Measurements from ENCODE around the gene AADACL4.
"Not testable (repeated sequence)": the region's sequence is repeated elsewhere in the genome, so short reads cannot be mapped to it uniquely, and the experiment has no call there.

The AADACL4 gene

GRCh38 chr1:12630946-12631530 is 12.8 kb upstream of the AADACL4 start:
- DNase-seq: no peak

DNA sequence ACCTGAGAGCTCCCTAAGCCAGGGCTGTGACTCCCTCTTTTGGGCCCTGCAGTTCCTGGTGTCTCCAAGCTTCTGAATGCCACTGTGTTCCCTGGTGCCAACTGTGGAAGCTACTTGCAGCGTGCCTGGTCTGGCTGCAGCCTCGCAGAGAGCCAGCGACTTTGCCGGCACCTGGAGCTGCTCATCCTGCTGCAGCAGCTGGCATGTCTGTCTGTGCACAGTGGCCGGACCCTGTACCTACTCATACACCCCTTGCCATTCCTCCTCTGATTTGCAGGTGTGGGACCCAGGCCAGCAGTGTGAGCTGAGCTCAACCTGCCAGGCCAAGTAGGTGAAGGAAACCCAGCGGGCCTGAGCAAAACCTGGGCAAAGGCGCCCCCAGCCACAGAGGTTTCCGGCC is 12.3 kb upstream of the AADACL4 start:
- no peak for DNase-seq

GRCh38 chr1:12634156-12634555 is 9.7 kb upstream of the AADACL4 start:
- DNase-seq: no peak

- no peak for DNase-seq
Measured at GRCh38 chr1:12634696-12635202, 9.1 kb upstream of the AADACL4 start.

DNA sequence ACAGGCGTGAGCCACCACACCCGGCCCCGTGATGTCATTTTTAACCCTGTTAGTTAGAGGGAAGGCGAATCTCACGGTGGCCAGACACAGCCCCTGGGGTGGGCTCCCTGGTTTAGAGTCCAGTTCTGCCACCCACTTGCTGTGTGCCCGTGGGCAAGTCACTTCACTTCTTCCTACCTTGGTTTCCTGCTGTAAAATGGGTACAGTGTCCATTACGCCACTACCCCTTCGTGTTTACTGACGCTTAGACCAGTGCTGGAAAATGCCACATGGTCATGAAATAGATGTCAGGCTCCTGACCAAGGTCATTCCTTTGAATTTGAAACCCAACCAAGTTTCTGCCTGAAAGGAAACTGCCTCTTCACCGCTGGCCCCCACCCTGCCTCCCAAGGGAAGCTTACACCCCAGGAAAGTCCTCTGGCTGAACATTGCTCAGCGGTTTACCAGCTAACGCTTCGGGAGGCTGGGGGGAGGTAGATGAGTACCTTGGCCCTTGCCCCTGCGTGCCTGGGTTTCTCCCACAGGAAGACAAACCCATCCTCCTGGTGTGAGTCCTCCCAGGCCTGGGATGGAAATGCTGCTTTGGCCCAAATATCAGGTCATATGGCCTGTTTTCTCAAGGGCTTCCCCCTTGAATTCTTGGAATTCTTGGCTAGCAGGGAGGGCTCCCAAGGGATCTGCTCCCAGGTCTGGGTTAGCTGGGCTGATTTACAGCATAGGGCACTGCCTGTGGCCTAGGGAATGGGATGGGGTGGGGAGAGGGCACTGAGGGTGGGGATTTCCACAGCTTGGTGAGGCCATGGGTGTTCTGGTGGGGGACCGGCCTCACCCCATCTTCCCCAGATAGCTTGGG is 7.6 kb upstream of the AADACL4 start:
- DNase-seq: no peak

- no peak for DNase-seq
Measured at GRCh38 chr1:12637693-12638092, 6.2 kb upstream of the AADACL4 start.

DNA sequence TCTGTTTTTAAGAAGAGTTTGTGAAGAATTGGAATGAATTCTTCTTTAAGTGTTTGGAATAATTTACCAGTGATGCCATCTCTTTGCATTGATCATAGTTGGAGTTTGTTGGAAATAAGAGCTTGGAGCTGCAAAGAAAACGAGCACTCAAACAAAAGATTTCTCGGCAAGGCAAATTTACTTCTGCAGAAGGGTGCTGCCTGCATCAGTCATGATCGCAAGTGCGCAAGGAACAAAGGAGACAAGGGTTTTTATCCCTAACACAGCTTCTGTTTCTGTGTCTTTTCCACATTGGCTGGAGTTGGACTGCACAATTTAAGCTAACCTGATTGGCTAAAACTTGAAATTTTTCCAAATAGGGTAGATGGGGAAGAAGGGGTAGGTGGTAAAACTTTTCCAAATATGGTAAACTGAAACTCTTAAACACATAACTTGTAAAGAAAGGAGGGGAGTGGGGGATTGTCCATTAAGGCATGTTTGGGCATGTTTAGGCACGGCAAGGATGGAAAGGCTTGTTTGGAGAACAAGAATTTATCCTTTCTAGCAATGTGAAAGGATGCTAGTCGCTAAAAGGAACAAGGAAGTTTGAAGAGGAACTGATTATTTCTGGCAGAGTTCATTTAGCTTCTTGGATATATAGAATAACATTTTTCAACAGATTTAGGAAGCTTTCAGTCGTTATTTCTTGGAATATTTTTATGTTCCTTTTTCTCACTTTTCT is 3.5 kb upstream of the AADACL4 start:
- no peak for DNase-seq

- DNase-seq: no peak
Measured at GRCh38 chr1:12640958-12641272, 3.0 kb upstream of the AADACL4 start.

DNA sequence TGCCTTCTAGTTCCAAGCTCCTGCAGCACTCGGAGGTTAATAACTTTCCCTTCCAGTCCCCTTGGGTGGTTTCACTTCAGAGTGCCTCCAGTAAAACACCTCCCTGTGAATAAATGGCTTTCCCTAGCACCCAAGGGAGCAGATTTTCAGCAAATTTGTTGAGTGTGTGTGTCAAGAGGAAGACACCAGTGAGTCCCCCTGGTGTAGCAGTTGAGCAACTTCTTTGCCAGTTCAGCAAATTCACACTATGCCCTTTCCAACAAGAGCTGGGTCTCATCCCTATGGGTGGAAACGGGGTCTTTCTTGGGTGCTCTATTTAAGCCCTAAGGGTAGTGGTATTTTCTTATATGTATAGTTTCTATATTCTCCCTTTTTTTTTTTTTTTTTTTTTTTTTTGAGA is 806 bp upstream of the AADACL4 start:
- no peak for DNase-seq

- no peak for DNase-seq
Measured at GRCh38 chr1:12644237-12644636, 352 bp downstream of the AADACL4 start.

- no peak for DNase-seq
Measured at GRCh38 chr1:12644829-12645228, 944 bp downstream of the AADACL4 start.

DNA sequence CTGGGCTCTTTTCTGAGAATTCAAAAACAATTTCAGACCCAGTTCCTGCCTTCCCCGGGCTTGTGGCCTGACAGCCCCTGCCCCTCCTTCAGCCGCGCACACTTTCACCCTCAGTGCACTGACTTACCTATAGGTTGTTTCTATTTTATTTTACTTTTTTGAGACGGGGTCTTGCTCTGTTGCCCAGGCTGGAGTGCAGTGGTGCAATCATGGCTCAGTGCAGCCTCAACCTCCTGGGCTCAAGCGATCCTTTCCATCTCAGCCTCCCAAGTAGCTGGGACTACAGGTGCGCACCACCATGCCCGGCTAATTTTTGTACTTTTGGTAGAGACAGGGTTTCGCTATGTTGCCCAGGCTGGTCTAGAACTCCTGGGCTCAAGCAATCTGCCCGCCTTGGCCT is 1.5 kb downstream of the AADACL4 start:
- DNase-seq: not testable (repeated sequence)

- DNase-seq: no peak
Measured at GRCh38 chr1:12648741-12649140, 4.9 kb downstream of the AADACL4 start.

- no peak for DNase-seq
Measured at GRCh38 chr1:12649971-12650421, 6.1 kb downstream of the AADACL4 start.

DNA sequence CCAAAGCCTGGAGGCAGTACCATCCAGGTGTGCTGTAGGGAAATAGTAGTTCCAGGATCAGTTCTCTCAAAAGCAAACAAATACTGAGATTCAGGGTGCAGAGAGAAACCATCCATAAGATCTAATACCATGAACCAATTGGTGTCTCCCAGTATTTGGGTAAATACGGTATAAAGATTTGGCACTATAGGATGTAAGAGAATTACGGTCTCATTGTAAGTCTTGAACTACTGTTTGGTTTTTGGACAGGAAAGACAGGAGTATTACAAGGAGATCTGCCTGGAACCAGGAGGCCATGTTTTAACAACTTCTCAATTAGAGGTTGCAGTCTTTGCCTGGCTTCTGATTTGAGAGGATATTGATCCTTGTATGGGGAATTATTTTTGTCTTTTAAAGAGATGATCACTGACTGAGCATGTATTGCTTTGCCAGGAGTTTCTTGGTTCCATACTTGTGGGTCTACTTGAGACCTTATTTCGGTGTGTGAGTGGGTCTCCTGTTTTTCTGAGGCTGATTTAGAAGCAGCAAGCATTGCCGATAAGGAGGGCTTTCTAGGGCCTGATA is 10.2 kb downstream of the AADACL4 start:
- DNase-seq: no peak

GRCh38 chr1:12654657-12655056 is 10.8 kb downstream of the AADACL4 start:
- no peak for DNase-seq

GRCh38 chr1:12656575-12656974 is 12.7 kb downstream of the AADACL4 start:
- DNase-seq: no peak

- DNase-seq: no peak
Measured at GRCh38 chr1:12657060-12657884, 13.4 kb downstream of the AADACL4 start.

DNA sequence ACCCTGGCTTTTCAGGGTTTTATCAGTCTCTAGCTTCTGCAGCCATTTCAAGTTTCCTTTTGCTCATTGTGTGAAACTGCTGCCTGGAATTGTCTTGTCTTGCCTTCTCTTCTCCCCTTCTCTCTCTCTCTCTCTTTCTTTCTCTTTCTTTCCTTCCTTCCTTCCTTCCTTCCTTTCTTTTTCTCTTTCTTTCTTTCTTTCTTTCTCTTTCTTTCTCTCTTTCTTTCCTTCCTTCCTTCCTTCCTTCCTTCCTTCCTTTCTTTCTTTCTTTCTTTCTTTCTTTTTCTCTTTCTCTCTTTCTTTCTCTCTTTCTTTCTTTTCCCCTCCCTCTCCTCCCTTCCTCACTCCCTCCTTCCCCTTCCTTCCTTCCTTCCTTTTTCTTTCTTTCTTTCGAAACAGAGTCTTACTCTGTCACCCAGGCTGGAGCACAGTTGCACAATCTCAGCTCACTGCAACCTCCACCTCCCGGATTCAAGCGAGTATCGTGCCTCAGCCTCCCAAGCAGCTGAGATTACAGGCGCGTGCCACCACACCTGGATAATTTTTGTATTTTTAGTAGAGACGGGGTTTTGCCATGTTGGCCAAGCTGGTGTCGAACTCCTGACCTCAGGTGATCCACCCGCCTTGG is 14.1 kb downstream of the AADACL4 start:
- not testable (repeated sequence) for DNase-seq

DNA sequence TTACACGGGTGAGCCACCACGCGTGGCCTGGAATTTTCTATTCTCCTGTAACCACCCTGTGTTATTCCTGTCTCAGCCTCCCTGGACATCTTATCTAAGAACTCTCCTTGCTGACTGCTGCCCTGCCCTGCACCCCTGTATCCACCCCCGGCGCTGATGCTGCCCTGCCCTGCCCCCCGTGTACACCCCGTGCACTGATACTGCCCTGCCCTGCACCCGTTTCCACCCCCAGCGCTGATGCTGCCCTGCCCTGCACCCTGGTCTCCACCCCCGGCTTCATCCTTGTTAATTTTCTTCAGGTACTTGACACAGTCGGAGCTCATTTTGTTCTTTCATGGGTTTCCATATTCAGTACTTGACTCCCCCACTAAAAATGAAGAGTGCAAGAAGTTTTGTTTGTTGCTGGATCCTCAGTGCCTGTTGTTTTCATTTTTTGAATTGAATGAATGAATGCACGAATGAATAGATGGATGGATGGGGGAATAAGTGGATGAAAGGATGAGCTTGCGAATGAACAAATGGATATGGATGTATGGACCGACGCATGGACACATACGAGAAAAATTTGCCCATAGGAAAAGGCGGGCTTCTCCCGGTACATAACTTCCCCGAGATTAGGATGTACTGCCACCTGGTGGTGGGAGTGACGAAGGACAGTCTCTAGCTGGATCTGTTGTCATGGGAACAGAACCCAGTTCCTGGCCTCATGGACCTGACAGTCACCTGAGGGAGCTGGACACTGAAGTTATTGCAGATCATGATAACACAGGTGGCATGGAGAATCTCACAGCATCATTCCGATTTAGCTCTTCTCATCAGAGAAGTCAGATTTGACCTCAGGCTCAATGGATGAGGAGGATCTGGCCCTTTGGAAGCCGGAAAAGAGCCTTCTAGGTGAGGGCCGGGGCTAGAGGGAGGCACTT is 14.9 kb downstream of the AADACL4 start:
- DNase-seq: peak; percentile 52
